ENCODE measurements around the gene PLVAP.

PLVAP gene

DNA sequence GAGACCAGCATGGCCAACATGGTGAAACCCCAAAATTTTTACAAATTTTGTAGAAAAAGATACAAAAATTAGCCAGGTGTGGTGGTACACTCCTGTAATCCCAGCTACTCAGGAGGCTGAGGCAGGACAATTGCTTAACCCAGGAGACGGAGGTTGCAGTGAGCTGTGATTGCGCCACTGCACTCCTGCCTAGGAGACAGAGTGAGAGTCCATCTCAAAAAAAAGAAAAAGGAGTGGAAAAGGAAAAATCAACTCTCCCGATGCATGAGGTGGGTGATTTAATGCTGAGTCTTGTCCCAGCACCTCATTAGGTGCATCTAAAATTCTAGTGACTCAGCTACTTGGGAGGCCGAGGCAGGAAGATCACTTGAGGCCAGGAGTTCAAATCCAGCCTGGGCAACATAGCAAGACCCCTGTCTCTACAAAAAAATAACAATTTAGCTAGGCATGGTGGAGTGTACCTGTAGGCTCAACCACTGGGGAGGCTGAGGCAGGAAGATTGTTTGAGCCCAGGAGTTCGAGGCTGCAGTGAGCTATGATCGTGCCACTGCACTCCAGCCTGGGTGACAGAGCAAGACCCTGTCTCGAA, 20.0 kb downstream of the PLVAP start:
- DNase-seq (ENCODE audit: low read depth), result no peak

DNA sequence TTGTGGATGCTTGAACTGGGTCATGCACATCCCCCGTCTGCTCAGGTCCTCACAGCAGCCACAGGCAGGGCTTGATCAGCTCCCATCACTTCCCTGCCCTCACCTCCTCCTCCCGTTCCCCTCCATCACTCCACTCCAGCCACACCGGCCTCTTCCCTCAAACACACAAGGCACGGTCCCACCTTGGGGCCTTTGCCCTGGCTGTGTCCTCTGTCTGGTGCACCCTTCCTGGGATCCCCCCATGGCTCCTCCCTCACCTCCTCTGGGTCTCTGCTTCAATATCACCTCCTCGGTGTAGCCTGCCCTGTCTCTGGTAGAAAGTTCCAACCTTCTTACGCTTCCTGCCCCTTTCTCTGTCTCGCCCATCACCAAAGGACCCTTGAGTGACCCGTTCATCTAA, 23.8 kb downstream of the PLVAP start:
- no peak for DNase-seq (ENCODE audit: low read depth)

DNA sequence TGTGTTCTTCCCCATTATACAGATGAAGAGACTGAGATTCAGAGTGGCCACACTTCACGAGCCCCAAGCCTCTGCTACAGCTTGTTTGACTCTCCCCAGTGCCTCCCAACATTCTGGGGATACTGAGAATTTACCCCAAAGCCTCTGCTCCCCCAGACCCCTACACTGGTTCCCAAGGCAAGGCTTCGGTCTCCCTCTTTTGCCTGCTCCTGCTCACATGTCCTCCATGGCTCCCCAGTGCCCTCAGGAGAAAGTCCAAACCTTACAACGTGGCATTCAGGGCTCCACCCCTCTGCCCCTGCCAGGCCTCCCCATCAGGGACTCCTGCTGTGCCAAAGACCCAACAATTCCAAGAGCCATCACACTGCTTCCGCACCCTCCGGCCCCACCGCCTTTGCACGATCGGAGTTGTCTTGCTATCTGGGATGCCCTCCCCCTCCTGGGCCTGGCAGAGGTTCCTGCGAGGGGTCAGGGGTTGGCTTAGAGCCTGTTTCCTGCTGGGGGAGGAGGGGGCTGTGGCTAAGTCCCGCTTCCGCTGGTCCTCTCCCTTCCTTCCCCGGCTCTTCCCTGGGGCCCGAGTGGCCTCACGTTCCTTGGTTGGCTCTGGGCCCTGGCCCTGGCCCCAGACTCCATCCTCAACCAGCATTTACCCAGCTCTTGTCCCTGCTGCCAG, 24.4 kb downstream of the PLVAP start:
- no peak for DNase-seq (ENCODE audit: low read depth)

DNA sequence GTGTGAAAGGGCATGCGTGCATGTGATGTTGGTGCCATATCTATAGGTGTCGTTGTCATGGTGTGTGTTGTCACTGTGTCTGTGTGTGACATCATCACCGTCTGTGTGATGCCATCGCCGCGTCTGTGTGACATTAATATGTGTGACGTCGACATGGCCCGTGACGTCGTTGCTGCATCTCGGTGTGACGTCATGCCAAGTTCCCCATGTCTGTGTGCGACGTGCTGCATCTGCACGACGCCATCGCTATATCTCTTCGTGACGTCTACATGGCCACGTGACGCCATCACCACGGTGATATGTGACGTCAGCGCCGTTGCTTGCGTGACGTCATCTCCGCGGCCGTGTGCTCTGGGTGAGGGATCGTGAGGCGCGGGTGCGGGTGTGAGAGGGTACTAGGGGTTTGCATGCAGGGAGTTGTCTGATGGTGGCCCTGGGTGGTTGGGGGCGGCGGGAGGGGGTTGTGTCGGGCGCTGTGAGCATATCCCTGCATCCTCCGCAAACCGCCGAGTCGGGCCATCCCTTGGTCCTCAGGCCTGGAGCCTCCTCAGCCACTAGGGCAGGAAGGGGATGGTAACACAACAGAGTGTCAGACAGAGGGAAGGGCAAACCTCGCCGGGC, 25.2 kb downstream of the PLVAP start:
- no peak for DNase-seq (ENCODE audit: low read depth)

DNA sequence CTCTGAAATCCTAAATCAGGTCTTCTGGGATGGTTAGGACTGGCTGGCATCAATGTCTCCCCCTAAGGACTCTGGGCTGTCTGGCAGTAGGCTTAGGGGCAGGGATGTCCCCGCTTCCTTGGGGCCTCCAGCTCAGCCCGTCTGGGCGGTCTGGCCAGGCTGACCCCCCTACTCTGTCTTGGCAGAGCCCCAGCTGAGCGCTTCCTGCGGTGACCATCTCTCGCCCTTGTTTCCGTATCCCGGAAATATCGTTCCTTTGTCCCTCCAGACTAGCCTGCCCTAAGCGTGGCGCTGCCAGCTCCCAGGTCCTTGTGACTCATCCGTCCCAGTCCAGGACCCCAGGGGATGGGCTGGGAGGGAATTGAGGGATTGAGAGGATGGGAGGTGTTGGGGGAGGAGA, 28.4 kb downstream of the PLVAP start:
- no peak for DNase-seq (ENCODE audit: low read depth)

DNA sequence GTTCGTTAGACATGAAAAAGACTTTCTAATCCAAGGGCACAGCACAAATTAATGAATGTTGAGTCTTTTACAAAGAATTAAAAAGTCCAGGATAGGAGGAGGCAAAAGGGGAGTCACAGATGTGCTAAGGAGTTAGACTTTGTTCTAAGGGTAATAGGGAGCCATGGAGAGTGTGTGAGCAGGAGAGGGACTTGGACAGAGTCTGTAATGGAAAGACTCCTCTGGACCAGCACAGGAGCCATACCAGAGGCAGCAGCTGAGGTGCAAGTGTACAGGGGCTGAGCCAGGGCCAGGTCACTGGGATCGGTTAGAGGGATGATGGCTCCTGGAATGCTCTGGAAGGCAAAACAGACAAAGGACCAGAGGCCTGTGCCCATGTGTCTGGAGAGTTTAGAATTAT, 29.3 kb downstream of the PLVAP start:
- DNase-seq (ENCODE audit: low read depth), result no peak

DNA sequence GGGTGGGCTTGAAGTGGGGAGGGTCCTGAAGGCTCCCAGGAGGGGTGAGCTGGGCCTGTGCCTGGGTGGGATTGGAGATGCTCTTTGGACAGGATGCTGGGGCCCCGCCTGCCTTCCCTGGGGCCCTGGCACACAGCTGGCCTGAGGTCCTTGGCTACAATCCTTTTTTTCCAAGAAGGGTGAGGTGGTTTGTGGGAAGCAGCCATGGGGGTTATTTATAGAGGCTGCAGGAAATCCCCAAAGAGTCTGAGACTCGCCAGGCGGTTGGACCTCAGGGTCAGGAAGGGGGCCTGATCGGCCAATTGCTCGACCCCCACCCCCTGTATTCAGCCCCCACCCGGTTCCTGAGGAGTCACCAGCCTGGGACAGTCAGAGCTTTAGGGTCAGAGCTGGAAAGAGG, 29.8 kb downstream of the PLVAP start:
- DNase-seq (ENCODE audit: low read depth), result no peak

DNA sequence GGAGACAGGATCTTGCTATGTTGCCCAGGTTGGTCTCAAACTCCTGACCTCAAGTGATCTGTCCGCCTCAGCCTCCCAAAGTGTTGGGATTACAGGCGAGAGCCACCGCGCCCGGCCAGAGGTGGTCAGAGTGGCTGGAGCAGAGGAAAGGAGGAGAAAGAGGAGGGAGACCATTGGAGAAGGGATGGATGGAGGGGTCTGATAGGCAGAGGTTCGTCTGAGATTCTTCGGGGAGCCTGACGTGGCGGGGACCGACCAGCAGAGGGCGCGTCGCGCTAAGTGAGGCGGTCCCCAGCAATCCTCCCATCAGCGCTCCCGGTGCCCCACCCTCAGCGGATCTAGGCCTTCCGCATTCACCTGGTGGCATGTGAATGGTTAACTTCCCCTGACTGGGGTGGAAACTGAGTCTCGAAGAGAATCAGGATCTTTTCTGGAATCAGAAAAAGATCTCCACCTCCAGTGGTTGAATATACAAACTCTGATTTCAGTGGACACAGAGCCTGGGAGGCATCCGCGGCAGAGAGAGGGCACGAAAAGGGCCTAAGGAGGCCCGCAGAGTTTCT, 31.0 kb downstream of the PLVAP start:
- peak; percentile 63 for DNase-seq (ENCODE audit: low read depth)

DNA sequence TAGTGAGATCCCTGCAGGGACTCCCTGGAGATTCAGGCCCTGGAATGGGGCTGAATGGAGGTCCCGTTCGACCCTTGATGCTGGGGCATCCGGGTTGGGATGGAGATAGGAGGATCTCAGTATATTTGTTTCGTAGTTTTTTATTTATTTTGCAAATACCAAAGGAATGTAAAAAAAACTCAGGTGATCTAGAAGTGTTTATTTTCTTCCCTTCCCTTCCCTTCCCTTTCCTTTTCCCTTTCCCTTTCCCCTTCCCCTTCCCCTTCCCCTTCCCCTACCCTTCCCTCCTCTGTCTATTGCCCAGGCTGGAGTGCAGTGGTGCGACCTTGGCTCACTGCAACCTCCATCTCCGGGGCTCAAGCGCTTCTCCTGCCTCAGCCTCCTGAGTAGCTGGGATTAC, 35.3 kb downstream of the PLVAP start:
- DNase-seq (ENCODE audit: low read depth), result no peak

DNA sequence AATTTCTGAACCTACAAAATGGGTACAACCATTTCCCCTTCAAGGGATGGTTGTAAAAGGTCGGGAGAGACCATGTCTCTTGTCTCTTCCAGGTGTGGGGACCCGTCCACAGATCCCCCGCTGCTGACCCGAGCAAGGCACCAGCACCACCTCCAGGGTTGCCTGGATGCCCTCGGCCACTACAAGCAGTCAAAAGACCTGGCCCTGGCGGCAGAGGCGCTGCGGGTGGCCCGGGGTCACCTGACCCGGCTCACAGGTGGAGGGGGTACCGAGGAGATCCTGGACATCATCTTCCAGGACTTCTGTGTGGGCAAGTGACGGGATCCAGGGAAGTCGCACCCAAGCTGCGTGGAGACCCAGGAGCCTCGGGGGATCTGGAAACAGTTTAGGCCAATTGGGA, 35.8 kb downstream of the PLVAP start:
- DNase-seq (ENCODE audit: low read depth), result no peak

DNA sequence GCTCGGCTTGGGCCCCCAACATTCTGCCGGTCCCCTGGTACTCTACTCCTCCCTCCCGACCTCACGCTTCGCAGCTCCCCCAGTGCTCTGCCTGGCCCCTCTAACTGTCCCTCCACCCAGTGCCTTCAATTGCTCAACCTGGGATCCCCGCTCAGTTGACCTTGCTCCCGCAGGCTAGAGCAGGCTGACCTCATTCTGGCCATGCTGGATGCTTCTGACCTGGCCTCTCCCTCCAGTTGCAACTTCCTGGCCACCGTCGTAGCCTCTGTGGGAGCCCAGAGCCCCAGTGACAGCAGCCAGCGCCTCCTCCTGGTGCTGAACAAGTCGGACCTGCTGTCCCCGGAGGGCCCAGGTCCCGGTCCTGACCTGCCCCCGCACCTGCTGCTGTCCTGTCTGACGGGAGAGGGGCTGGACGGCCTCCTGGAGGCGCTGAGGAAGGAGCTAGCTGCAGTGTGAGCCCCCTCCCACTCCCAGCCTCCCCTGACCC, 36.2 kb downstream of the PLVAP start:
- no peak for DNase-seq (ENCODE audit: low read depth)

DNA sequence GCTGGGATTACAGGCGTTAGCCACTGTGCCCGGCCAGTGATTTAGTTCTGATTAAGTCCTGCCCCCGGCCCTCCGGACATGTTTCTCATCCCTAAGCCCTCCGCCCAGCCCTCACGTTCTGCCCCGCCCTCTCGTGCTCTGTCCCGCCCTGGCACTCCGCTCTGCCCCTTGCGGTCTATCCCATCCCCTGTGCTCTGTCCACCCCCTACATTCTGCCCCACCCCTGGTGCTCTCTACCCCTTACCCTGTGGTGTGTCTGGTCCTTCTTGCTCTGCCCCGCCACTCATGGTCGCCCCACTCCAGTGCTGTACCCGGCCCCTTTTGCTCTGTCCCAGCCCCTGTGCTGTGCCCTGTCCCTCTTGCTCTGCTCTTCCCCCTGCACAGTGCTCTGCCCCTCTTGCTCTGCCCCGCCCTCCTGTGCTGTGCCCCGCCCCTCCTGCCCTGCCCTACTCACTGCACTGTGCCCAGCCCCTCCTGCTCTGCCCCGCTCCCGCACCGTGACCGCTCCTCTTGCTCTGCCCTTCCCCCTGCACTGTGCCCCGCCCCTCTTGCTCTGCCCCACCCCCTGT, 36.8 kb downstream of the PLVAP start:
- DNase-seq (ENCODE audit: low read depth), result no peak

DNA sequence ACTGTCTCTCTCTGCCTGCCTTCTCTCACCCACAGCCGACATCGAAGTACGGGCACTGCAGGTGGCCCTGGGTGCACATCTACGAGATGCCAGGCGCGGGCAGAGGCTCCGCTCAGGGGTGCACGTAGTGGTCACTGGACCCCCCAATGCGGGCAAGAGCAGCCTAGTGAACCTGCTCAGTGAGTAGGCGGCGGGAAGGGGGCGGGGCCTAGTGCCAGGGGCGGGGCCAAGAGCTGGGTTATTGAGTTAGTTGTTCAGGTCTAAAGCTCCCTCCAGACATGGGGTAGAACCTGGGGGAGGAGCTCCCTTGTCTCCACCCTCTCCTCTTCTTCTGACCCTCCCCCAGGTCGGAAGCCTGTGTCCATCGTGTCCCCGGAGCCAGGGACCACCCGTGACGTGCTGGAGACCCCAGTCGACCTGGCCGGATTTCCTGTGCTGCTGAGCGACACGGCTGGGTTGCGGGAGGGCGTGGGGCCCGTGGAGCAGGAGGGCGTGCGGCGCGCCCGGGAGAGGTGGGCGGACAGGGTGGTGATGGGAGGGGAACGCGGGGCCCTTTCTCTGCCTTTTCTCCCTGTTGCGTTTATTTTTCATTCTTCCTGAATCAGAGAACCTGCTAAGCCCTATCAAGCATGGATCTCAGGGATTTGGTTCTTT, 37.9 kb downstream of the PLVAP start:
- DNase-seq (ENCODE audit: low read depth), result no peak

DNA sequence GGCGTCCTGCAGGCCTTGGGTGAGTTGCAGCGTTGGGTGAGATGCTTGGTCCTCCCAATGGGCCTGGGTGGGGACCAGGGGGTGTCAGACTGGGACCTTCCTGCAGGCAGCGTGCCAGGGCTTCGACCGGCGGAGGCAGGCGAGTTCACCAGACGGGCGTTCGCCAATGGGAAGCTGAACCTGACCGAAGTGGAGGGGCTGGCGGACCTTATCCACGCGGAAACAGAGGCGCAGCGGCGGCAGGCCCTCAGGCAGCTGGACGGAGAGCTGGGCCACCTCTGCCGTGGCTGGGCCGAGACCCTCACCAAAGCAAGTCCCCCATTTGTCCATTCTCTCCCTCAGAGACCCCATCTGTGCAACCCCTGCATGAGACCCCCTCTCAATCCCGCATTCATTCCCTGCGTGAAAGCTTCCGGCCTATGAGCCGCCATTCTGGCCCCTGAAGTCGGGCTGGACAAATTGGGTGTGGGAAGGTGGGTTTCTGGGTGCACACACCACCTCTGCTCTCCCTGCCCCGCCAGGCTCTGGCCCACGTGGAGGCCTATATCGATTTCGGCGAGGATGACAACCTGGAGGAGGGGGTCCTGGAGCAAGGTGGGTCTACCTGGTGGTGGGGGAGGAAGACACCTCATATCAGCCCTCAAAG, 38.6 kb downstream of the PLVAP start:
- no peak for DNase-seq (ENCODE audit: low read depth)

DNA sequence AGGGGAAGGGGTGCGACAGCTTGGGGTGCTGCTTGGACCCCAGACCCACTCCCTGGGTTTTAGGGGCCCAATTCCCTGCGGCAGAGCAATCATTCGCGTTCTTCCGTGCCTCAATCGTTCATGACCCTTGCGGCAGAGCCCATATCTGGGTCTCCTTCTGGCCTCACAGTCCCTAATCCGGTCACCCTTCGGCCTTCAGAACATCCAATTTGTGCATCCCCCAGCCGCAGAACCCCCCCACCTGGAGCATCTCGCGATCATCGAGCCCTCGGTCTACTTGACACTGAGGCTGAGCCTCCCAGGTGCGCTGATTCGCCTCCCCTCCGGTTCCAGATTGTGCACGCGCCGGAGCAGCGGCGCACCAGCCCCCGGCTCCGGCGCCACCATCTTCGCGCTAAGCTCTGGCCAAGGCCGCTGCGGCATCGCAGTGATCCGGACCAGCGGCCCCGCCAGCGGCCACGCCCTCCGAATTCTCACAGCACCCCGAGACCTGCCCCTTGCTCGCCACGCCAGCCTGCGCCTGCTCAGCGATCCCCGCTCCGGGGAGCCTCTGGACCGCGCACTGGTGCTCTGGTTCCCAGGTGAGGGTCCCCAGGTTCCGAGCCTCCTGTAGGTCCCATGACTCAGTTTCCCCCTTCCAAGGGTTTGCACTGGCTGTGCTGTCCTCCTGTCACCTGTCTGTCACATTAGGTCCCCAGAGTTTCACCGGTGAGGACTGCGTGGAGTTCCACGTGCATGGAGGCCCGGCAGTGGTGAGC, 39.3 kb downstream of the PLVAP start:
- no peak for DNase-seq (ENCODE audit: low read depth)

DNA sequence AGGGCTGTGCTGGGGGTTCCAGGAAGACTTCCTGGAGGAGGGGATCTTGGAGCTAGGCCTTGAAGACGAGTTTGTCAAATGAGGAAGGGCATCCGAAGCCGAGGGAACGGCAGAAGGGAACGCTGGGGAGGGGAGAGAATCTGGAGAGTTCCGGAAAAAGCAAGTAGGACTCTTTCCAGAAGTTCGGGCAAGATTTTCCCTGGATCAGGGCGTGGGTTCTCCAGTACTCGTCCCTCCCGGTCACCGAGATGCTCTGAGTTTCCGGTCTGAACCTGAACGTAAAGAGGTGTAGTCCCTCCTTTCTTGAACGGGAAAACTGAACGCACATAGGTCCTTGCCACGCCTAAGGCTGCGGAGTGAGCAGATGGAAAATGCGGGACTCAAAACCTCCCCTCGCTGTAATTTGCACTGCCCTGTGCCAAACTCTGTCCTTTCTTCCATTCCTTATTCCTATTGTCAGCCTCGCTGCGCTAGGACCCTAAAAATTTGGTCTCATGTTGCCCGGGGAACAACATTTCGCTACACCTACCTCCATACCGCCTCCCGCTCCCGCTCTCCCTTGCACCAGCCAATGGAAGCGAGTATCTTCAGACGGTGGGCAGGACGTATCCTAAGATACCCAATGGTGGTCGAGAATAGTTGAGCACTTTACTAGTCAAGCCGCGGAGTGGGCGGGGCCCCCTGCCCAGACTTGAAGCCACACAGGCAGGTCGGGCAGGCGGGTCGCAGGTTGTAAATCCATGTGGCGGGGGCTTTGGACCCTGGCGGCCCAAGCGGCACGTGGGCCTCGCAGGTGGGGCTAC, 40.1 kb downstream of the PLVAP start, which contains the start of gene GTPBP3:
GTPBP3 (plus strand) TSS at position 682 of the 803 bp plus-strand sequence; CDS start at position 741, 59 bp downstream.
- DNase-seq (ENCODE audit: low read depth), result peak; percentile 89

DNA sequence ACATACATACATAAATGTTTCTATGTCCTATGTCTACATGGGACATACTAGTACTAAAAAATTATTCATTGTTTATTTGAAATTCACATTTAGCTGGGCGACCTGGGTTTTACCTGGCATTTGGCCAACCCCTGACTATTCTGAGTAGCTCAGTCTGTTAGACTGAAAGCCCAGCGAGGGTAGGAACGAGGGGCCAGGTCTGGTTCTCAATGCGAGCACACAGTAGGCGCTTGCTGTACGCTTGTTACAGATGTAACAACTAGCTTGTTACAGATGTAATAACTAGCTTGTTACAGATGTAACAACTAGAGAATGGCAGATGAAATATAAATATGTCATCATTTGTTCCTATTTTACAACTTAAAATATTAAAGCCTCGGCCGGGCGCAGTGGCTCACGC, 41.6 kb downstream of the PLVAP start:
- DNase-seq (ENCODE audit: low read depth), result no peak

DNA sequence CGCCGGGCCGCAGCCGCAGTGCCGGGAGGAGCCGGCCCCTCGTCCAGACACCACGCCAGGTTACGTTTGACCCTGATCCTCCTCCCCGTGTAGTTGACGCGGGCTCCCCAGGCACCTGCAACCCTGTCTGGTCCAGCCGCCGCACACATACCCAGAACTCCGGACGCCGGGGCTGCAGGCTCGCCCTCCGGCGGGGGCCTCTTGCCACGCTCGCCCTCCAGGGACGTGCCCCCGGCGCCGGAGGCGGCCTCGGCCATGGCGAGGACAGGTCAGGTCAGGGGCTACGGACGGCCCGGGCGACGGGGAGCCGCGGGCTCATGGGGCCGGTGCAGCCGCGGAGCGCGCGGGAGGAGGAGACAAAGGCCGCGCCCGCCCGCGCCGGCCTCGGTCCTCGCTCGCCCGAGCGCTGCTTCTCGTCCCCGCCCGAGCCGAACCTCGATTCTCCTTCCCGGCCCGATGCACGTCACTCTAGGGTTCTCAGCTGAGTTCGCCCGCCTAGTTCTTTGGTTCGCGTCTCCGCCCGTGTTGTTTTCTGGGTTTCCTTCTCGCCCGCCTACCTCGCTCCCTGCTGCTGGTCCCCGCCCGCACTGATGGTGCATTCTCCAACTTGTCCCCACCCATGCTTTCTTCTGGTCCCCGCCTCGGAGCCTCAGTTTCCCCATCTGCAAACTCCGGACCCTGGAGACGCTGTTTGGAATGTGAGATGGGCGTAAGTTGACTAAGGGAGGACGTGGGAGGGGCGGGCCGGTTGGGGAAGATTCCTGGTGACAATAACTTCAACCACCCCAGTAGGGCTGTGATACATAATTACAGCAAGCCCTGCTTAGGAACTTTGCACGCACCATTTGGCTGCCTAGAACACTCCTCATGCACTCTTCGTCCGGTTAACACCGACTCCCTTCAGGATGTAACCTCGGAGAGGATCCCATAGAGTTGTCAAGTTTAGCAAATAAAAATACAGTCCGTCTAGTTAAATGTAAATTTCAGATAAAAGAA, 42.4 kb downstream of the PLVAP start, which contains the start of gene ANO8:
ANO8 (minus strand) TSS at position 442 of the 996 bp plus-strand sequence; CDS start at position 257, 185 bp downstream.
- peak; percentile 98 for DNase-seq (ENCODE audit: low read depth)
